Ammon's horn (tissue), 1 donor: ENCODE data around the gene TRAP1.

Experiments
- DNase-seq: peaks from one replicate; pipeline ENCODE4 v3.0.0-alpha.2; 2016; ENCODE audit warnings: low spot score

TRAP1 gene

GRCh38 chr16:3717235-3718018 is at the start of gene TRAP1:
Gene TRAP1, minus strand, starts transcription at chr16:3717524. Its CDS starts 16 bp downstream, at chr16:3717508.
- peak; percentile 93 for DNase-seq

- no peak for DNase-seq
These were observed 48.9 kb upstream of the TRAP1 start for GRCh38 chr16:3766177-3766576.

GRCh38 chr16:3764409-3764808 is 47.1 kb upstream of the TRAP1 start:
- no peak for DNase-seq

- no peak for DNase-seq
These were observed 44.9 kb upstream of the TRAP1 start for GRCh38 chr16:3762107-3762750.

- DNase-seq, result peak; percentile 4
These were observed 44.2 kb upstream of the TRAP1 start for GRCh38 chr16:3761375-3762106.

GRCh38 chr16:3760518-3760917 is 43.2 kb upstream of the TRAP1 start:
- no peak for DNase-seq

GRCh38 chr16:3759736-3760135 is 42.4 kb upstream of the TRAP1 start:
- DNase-seq, result no peak

- no peak for DNase-seq
These were observed 38.8 kb upstream of the TRAP1 start for GRCh38 chr16:3756113-3756512.

GRCh38 chr16:3755249-3755648 is 37.9 kb upstream of the TRAP1 start:
- no peak for DNase-seq

- no peak for DNase-seq
These were observed 37.4 kb upstream of the TRAP1 start for GRCh38 chr16:3754772-3755171.

- no peak for DNase-seq
These were observed 36.9 kb upstream of the TRAP1 start for GRCh38 chr16:3754081-3754703.

GRCh38 chr16:3752984-3753383 is 35.7 kb upstream of the TRAP1 start:
- DNase-seq, result no peak

- DNase-seq, result no peak
These were observed 34.6 kb upstream of the TRAP1 start for GRCh38 chr16:3751878-3752277.

GRCh38 chr16:3748307-3748706 is 31.0 kb upstream of the TRAP1 start:
- no peak for DNase-seq

- DNase-seq, result no peak
These were observed 28.5 kb upstream of the TRAP1 start for GRCh38 chr16:3745751-3746355.

GRCh38 chr16:3744018-3744417 is 26.7 kb upstream of the TRAP1 start:
- DNase-seq, result no peak

- DNase-seq, result no peak
These were observed 23.6 kb upstream of the TRAP1 start for GRCh38 chr16:3740934-3741333.

GRCh38 chr16:3740186-3740585 is 22.9 kb upstream of the TRAP1 start:
- no peak for DNase-seq

GRCh38 chr16:3739636-3740035 is 22.3 kb upstream of the TRAP1 start:
- DNase-seq, result no peak

GRCh38 chr16:3738541-3738940 is 21.2 kb upstream of the TRAP1 start:
- no peak for DNase-seq

- no peak for DNase-seq
These were observed 20.8 kb upstream of the TRAP1 start for GRCh38 chr16:3738128-3738527.

GRCh38 chr16:3737181-3737580 is 19.9 kb upstream of the TRAP1 start:
- DNase-seq, result no peak
